AG08395 (cell line): ENCODE measurements around the gene BPIFB2.

Experiments used
- DNase-seq: peaks from one replicate; pipeline ENCODE4 v3.0.0; 2012; ENCODE audit warnings: mixed read lengths, low spot score

The BPIFB2 gene

GRCh38 chr20:33070111-33071053 is 62.9 kb downstream of the BPIFB2 start:
- no peak for DNase-seq

GRCh38 chr20:33071198-33071597 is 63.7 kb downstream of the BPIFB2 start:
- DNase-seq, result no peak

DNA sequence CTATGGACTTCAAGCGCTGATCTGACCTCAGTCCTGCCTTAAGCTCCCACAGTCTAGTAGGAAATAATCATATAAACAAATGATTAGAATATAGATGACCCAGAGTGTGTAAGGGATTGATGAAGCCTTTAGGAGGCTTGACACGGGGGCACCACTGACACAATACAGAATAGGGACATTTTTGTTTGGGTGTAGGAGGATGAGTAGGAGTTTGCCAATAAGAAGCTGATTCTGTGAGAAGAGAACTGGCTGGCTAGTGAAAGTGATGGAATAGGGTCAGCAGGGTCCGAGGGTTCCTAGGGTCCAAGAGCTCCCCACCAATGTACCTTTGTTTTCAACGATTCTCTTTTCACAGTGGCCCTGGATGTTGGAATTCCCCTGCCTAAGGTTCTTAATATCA is 64.9 kb downstream of the BPIFB2 start:
- no peak for DNase-seq

GRCh38 chr20:33072813-33073212 is 65.3 kb downstream of the BPIFB2 start:
- no peak for DNase-seq
